Hepatocyte (in vitro differentiated cells): ENCODE results near the gene COX6B1. TPM values are rescaled to one million over a fixed set of nuclear protein-coding genes. Genes with fewer than 3 reads are reported as not detected.

ENCODE experiments used
- DNase-seq: peaks from one replicate; pipeline ENCODE4 v3.0.0-alpha.2; 2016; ENCODE audit warnings: low spot score
- H2AFZ ChIP-seq: fragments of 200-600 bp; sonication (generic); 2 replicates; pipeline ENCODE4 v1.6.0; 2016; ENCODE audit warnings: antibody characterized with exemption, mild to moderate bottlenecking
- H3K27ac ChIP-seq: fragments of 200-600 bp; sonication (generic); 2 replicates; pipeline ENCODE4 v1.5.1; 2016; ENCODE audit warnings: mild to moderate bottlenecking
- H3K27me3 ChIP-seq: fragments of 200-600 bp; sonication (generic); 2 replicates; pipeline ENCODE4 v1.6.1; 2016
- H3K36me3 ChIP-seq: fragments of 200-600 bp; sonication (generic); replicated peaks from 2 replicates; pipeline ENCODE4 v1.5.1; 2016; ENCODE audit warnings: low read depth; ENCODE audit not compliant: insufficient read depth
- H3K4me1 ChIP-seq: fragments of 200-600 bp; sonication (generic); 2 replicates; pipeline ENCODE4 v1.5.1; 2016; ENCODE audit warnings: mild to moderate bottlenecking, moderate library complexity; ENCODE audit not compliant: insufficient read depth
- H3K4me2 ChIP-seq: fragments of 200-600 bp; sonication (generic); 2 replicates; pipeline ENCODE4 v1.6.0; 2016
- H3K4me3 ChIP-seq: fragments of 200-600 bp; sonication (generic); 2 replicates; pipeline ENCODE4 v1.5.1; 2016; ENCODE audit warnings: mild to moderate bottlenecking
- H3K79me2 ChIP-seq: fragments of 200-600 bp; sonication (generic); 2 replicates; pipeline ENCODE4 v1.6.0; 2017; ENCODE audit warnings: mild to moderate bottlenecking
- H3K9me2 ChIP-seq: fragments of 200-600 bp; sonication (generic); replicated peaks from 2 replicates; pipeline ENCODE4 v1.6.0; 2017; ENCODE audit warnings: mild to moderate bottlenecking; ENCODE audit not compliant: insufficient read depth
- H3K9me3 ChIP-seq: fragments of 200-600 bp; sonication (generic); 2 replicates; pipeline ENCODE4 v1.5.1; 2016; ENCODE audit warnings: low read depth, mild to moderate bottlenecking
- H4K20me1 ChIP-seq: fragments of 200-600 bp; sonication (generic); 2 replicates; pipeline ENCODE4 v1.6.0; 2016; ENCODE audit warnings: mild to moderate bottlenecking; ENCODE audit not compliant: insufficient read depth, poor library complexity, severe bottlenecking
- CTCF ChIP-seq: fragments of 200-600 bp; sonication (generic); IDR thresholded peaks from 2 replicates; pipeline ENCODE4 v1.5.1; 2016; ENCODE audit warnings: antibody characterized with exemption, mild to moderate bottlenecking; ENCODE audit not compliant: poor library complexity
- EZH2 ChIP-seq: fragments of 200-600 bp; sonication (generic); IDR thresholded peaks from 2 replicates; pipeline ENCODE4 v1.6.1; 2016; ENCODE audit warnings: antibody characterized with exemption, mild to moderate bottlenecking, borderline replicate concordance
- EZH2phosphoT487 ChIP-seq: fragments of 200-600 bp; sonication (generic); IDR thresholded peaks from one replicate; pipeline ENCODE4 v1.6.1; 2018; ENCODE audit warnings: antibody characterized with exemption, mild to moderate bottlenecking, low read depth, moderate library complexity; ENCODE audit not compliant: unreplicated experiment, severe bottlenecking
- WGBS: methylation state at CpG from one replicate; pipeline ENCODE4 v1.1.6; 2016; ENCODE audit warnings: low lambda C conversion rate; ENCODE audit errors: missing lambda C conversion rate; 5-methylcytosine and 5-hydroxymethylcytosine counted together
- polyA plus RNA-seq: library from polyadenylated mRNA; unstranded; fragments of >200 nt; fragmentation: Nextera tagmentation; extraction: Ambion mirVana; gene quantifications from 2 replicates; pipeline ENCODE4 v1.2.1, GENCODE V29; 2016
- total RNA-seq: library from RNA; depleted of rRNA; stranded (reverse); fragments of >200 nt; gene quantifications from 2 replicates; pipeline ENCODE4 v1.2.3, GENCODE V29; 2014

The COX6B1 gene
- total and polyA plus RNA-seq, 2 experiments from 2014 or later, result 586 to 692 TPM

- TF ChIP-seq EZH2phosphoT487 (no peak), EZH2 (no peak)
- DNase-seq, result no peak
- H3K4me1 ChIP-seq, result no peaks in the 10 kb centered on the region
- H3K36me3 ChIP-seq, result no peaks in the 10 kb centered on the region
- H3K4me2 ChIP-seq, result no peak overlapping the region
- 89% methylated on average over 1 of the region's 1 CpG for WGBS
- no peak overlapping the region for H3K4me3 ChIP-seq
- no peaks in the 10 kb centered on the region for H3K27me3 ChIP-seq
- no peaks in the 10 kb centered on the region for H4K20me1 ChIP-seq
- H2AFZ ChIP-seq, result no peak overlapping the region
- no peaks in the 10 kb centered on the region for H3K79me2 ChIP-seq
- no peaks in the 10 kb centered on the region for H3K9me3 ChIP-seq
- no peak overlapping the region for H3K27ac ChIP-seq
- no peaks in the 10 kb centered on the region for H3K9me2 ChIP-seq
Observed at GRCh38 chr19:35670686-35671085, 22.6 kb downstream of the COX6B1 start.

GRCh38 chr19:35671818-35672217 lies 23.7 kb downstream of the COX6B1 start:
- no peak overlapping the region for H2AFZ ChIP-seq
- H3K27me3 ChIP-seq, result no peaks in the 10 kb centered on the region
- H3K4me1 ChIP-seq, result no peaks in the 10 kb centered on the region
- H3K9me3 ChIP-seq, result no peaks in the 10 kb centered on the region
- peak; percentile 45 for DNase-seq
- no peak for TF ChIP-seq EZH2phosphoT487
- no peak for TF ChIP-seq EZH2
- no peak for TF ChIP-seq CTCF
- no peak overlapping the region for H3K27ac ChIP-seq
- 65% methylated on average over 3 of the region's 3 CpGs for WGBS
- H3K4me2 ChIP-seq, result no peak overlapping the region
- no peak overlapping the region for H3K4me3 ChIP-seq
- no peaks in the 10 kb centered on the region for H3K9me2 ChIP-seq
- H3K36me3 ChIP-seq, result no peaks in the 10 kb centered on the region
- H3K79me2 ChIP-seq, result no peaks in the 10 kb centered on the region
- H4K20me1 ChIP-seq, result no peaks in the 10 kb centered on the region

- Histone ChIP-seq H3K4me2 (peak overlapping the region; percentile 74), H3K4me1 (no peaks in the 10 kb centered on the region), H3K36me3 (no peaks in the 10 kb centered on the region), H3K9me2 (no peaks in the 10 kb centered on the region), H3K27ac (no peak overlapping the region), H2AFZ (peak overlapping the region; percentile 53), H4K20me1 (no peaks in the 10 kb centered on the region), H3K79me2 (no peaks in the 10 kb centered on the region), H3K9me3 (no peaks in the 10 kb centered on the region), H3K27me3 (no peaks in the 10 kb centered on the region), H3K4me3 (peak overlapping the region; percentile 12)
- TF ChIP-seq EZH2, result no peak
- peak; percentile 62 for DNase-seq
- 6% methylated on average over 32 of the region's 39 CpGs for WGBS
Observed at GRCh38 chr19:35673121-35673804, 25.1 kb downstream of the COX6B1 start.

GRCh38 chr19:35675589-35676140 lies 27.5 kb downstream of the COX6B1 start:
- no peak overlapping the region for H3K27ac ChIP-seq
- no peaks in the 10 kb centered on the region for H3K27me3 ChIP-seq
- no peaks in the 10 kb centered on the region for H3K79me2 ChIP-seq
- WGBS, result 83% methylated on average over 14 of the region's 15 CpGs
- no peak for DNase-seq
- TF ChIP-seq EZH2, result no peak
- no peak for TF ChIP-seq CTCF
- TF ChIP-seq EZH2phosphoT487, result no peak
- H3K4me3 ChIP-seq, result no peak overlapping the region
- no peaks in the 10 kb centered on the region for H3K4me1 ChIP-seq
- no peaks in the 10 kb centered on the region for H3K9me2 ChIP-seq
- no peak overlapping the region for H2AFZ ChIP-seq
- no peaks in the 10 kb centered on the region for H3K36me3 ChIP-seq
- H4K20me1 ChIP-seq, result no peaks in the 10 kb centered on the region
- no peak overlapping the region for H3K4me2 ChIP-seq
- H3K9me3 ChIP-seq, result no peaks in the 10 kb centered on the region
